B cell (primary cell): ENCODE measurements around the gene DNAJC4.

ENCODE experiments used
- EZH2 ChIP-seq: IDR thresholded peaks from 2 replicates; pipeline ENCODE4 v1.6.1; 2012; ENCODE audit warnings: borderline replicate concordance, low read depth, mild to moderate bottlenecking, moderate library complexity, low read length; ENCODE audit not compliant: insufficient read depth, poor library complexity, severe bottlenecking
- TF ChIP-seq, protein P1 (sequence below): fragments of 200-600 bp; IDR thresholded peaks from one replicate; pipeline ENCODE4 v1.8.0; 2022; ENCODE audit warnings: antibody characterized with exemption, mild to moderate bottlenecking

GRCh38 chr11:64210301-64211020 lies 19.9 kb upstream of the DNAJC4 start:
- TF ChIP-seq, protein P1, sequence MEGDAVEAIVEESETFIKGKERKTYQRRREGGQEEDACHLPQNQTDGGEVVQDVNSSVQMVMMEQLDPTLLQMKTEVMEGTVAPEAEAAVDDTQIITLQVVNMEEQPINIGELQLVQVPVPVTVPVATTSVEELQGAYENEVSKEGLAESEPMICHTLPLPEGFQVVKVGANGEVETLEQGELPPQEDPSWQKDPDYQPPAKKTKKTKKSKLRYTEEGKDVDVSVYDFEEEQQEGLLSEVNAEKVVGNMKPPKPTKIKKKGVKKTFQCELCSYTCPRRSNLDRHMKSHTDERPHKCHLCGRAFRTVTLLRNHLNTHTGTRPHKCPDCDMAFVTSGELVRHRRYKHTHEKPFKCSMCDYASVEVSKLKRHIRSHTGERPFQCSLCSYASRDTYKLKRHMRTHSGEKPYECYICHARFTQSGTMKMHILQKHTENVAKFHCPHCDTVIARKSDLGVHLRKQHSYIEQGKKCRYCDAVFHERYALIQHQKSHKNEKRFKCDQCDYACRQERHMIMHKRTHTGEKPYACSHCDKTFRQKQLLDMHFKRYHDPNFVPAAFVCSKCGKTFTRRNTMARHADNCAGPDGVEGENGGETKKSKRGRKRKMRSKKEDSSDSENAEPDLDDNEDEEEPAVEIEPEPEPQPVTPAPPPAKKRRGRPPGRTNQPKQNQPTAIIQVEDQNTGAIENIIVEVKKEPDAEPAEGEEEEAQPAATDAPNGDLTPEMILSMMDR: no peak
- no peak for TF ChIP-seq EZH2
